ENCODE data around the gene SNX4.

- TF ChIP-seq SP1 (IDR thresholded peaks at IDR 0.05) (no peak), RAD21 (IDR thresholded peaks at IDR 0.05) (no peak), CTCF (IDR thresholded peaks at IDR 0.05; ENCODE audit: low read depth, low read length, missing input control) (no peak), RXRA (IDR thresholded peaks at IDR 0.05) (no peak), YY1 (IDR thresholded peaks at IDR 0.05) (no peak), TAF1 (conservative IDR thresholded peaks at IDR 0.05) (no peak), ATF3 (IDR thresholded peaks at IDR 0.05) (no peak)
Measured at GRCh38 chr3:125440970-125441369, 79.0 kb downstream of the SNX4 start.
